H9 (cell line): ENCODE results near the gene ANGPTL5. TPM values are rescaled to one million over a fixed set of nuclear protein-coding genes. Genes with fewer than 3 reads are reported as not detected.

Source experiments
- DNase-seq: peaks from one replicate; pipeline ENCODE4 v3.0.0-alpha.2; 2017
- H2AFZ ChIP-seq: one replicate; pipeline ENCODE4 v1.6.1; 2013; ENCODE audit warnings: mild to moderate bottlenecking, low read length, control low read depth, moderate library complexity
- H2AK5ac ChIP-seq: 2 replicates; pipeline ENCODE4 v1.6.1; 2013; ENCODE audit warnings: low read length, control low read depth, mixed read lengths; ENCODE audit not compliant: insufficient read length
- H2BK120ac ChIP-seq: one replicate; pipeline ENCODE4 v1.6.1; 2013; ENCODE audit warnings: low read depth, mild to moderate bottlenecking, low read length, control low read depth, inconsistent platforms; ENCODE audit not compliant: poor library complexity, severe bottlenecking
- H2BK12ac ChIP-seq: 2 replicates; pipeline ENCODE4 v1.6.1; 2013; ENCODE audit warnings: low read length, control low read depth, mixed read lengths, low read depth; ENCODE audit not compliant: insufficient read length
- H2BK15ac ChIP-seq: 2 replicates; pipeline ENCODE4 v1.6.1; 2013; ENCODE audit warnings: low read depth, low read length, control low read depth
- H2BK20ac ChIP-seq: one replicate; pipeline ENCODE4 v1.6.1; 2013; ENCODE audit warnings: low read depth, mild to moderate bottlenecking, low read length, control low read depth, inconsistent platforms; ENCODE audit not compliant: poor library complexity, severe bottlenecking
- H2BK5ac ChIP-seq: 2 replicates; pipeline ENCODE4 v1.6.1; 2013; ENCODE audit warnings: low read length, control low read depth, mixed read lengths; ENCODE audit not compliant: insufficient read length
- H3K14ac ChIP-seq: 2 replicates; pipeline ENCODE4 v1.6.1; 2013; ENCODE audit warnings: low read length, control low read depth; ENCODE audit not compliant: insufficient read depth
- H3K18ac ChIP-seq: 2 replicates; pipeline ENCODE4 v1.6.1; 2013; ENCODE audit warnings: low read depth, mild to moderate bottlenecking, mixed read lengths, low read length, control low read depth; ENCODE audit not compliant: insufficient read length
- H3K23ac ChIP-seq: 2 replicates; pipeline ENCODE4 v1.6.1; 2013; ENCODE audit warnings: low read length, control low read depth, mixed read lengths, low read depth; ENCODE audit not compliant: insufficient read length
- H3K23me2 ChIP-seq: 2 replicates; pipeline ENCODE4 v1.6.1; 2013; ENCODE audit warnings: low read depth, mild to moderate bottlenecking, mixed read lengths, low read length, control low read depth; ENCODE audit not compliant: insufficient read length, poor library complexity, severe bottlenecking
- H3K27ac ChIP-seq: 2 replicates; pipeline ENCODE4 v1.5.1; 2013; ENCODE audit warnings: low read length, control low read depth, mixed read lengths, low read depth; ENCODE audit not compliant: insufficient read length
- H3K27me3 ChIP-seq: 2 replicates; pipeline ENCODE4 v1.6.1; 2013; ENCODE audit warnings: low read length, control low read depth, inconsistent platforms; ENCODE audit not compliant: insufficient read depth
- H3K4ac ChIP-seq: 2 replicates; pipeline ENCODE4 v1.6.1; 2013; ENCODE audit warnings: low read depth, mild to moderate bottlenecking, control low read depth, inconsistent platforms, low read length, moderate library complexity
- H3K4me1 ChIP-seq: 2 replicates; pipeline ENCODE4 v1.6.1; 2013; ENCODE audit warnings: low read length, control low read depth, inconsistent platforms; ENCODE audit not compliant: insufficient read depth
- H3K4me2 ChIP-seq: 2 replicates; pipeline ENCODE4 v1.6.1; 2013; ENCODE audit warnings: low read length, control low read depth, mixed read lengths; ENCODE audit not compliant: insufficient read length, insufficient read depth
- H3K56ac ChIP-seq: 2 replicates; pipeline ENCODE4 v1.6.1; 2013; ENCODE audit warnings: low read depth, mild to moderate bottlenecking, mixed read lengths, low read length, control low read depth; ENCODE audit not compliant: insufficient read length
- H3K79me1 ChIP-seq: 2 replicates; pipeline ENCODE4 v1.6.1; 2013; ENCODE audit warnings: low read depth, mild to moderate bottlenecking, moderate library complexity, low read length, control low read depth, inconsistent platforms; ENCODE audit not compliant: insufficient read depth, poor library complexity, severe bottlenecking
- H3K79me2 ChIP-seq: 2 replicates; pipeline ENCODE4 v1.6.1; 2013; ENCODE audit warnings: low read length, control low read depth, inconsistent platforms; ENCODE audit not compliant: insufficient read depth
- H3K9ac ChIP-seq: 2 replicates; pipeline ENCODE4 v1.6.1; 2013; ENCODE audit warnings: low read length, control low read depth, mixed read lengths; ENCODE audit not compliant: insufficient read length; ENCODE audit errors: extremely low read depth
- H3K9me3 ChIP-seq: one replicate; pipeline ENCODE4 v1.6.1; 2013; ENCODE audit warnings: low read depth, low read length, inconsistent platforms; ENCODE audit not compliant: control insufficient read depth
- H3T11ph ChIP-seq: one replicate; pipeline ENCODE4 v1.6.1; 2013; ENCODE audit warnings: mild to moderate bottlenecking, low read length, control low read depth, inconsistent platforms
- H4K20me1 ChIP-seq: one replicate; pipeline ENCODE4 v1.6.1; 2013; ENCODE audit not compliant: control insufficient read depth, insufficient read length, insufficient read depth
- H4K5ac ChIP-seq: 2 replicates; pipeline ENCODE4 v1.6.1; 2013; ENCODE audit warnings: low read depth, mild to moderate bottlenecking, mixed read lengths, low read length, control low read depth; ENCODE audit not compliant: insufficient read length
- H4K8ac ChIP-seq: replicated peaks from 2 replicates; pipeline ENCODE4 v1.6.1; 2013; ENCODE audit warnings: low read length, control low read depth, mixed read lengths, low read depth; ENCODE audit not compliant: insufficient read length
- H4K91ac ChIP-seq: 2 replicates; pipeline ENCODE4 v1.6.1; 2013; ENCODE audit warnings: low read depth, mild to moderate bottlenecking, moderate library complexity, mixed read lengths, low read length, control low read depth; ENCODE audit not compliant: insufficient read length
- H3K27ac Mint-ChIP-seq, 3 experiments: 2 replicates in 2 of 3; 3 replicates in 1 of 3; pipeline ENCODE4 v1.8.0; 2020 to 2021; ENCODE audit warnings: mixed read lengths in 3 of 3, mild to moderate bottlenecking in 1 of 3, moderate library complexity in 1 of 3
- H3K27me3 Mint-ChIP-seq: 2 replicates; pipeline ENCODE4 v1.8.0; 2021; ENCODE audit warnings: low read depth, mild to moderate bottlenecking, moderate library complexity, mixed read lengths
- H3K36me3 Mint-ChIP-seq, 3 experiments: 2 replicates in 2 of 3; 3 replicates in 1 of 3; pipeline ENCODE4 v1.8.0; 2020 to 2021; ENCODE audit warnings: low read depth in 3 of 3, mixed read lengths in 3 of 3; ENCODE audit not compliant: insufficient read depth in 1 of 3
- H3K4me1 Mint-ChIP-seq, 2 experiments: 2 replicates each; pipeline ENCODE4 v1.8.0; 2020; ENCODE audit warnings: mixed read lengths in 2 of 2
- H3K4me3 Mint-ChIP-seq, 2 experiments: 2 replicates in 1 of 2; 3 replicates in 1 of 2; pipeline ENCODE4 v1.8.0; 2020 to 2021; ENCODE audit warnings: mild to moderate bottlenecking in 2 of 2, mixed read lengths in 2 of 2, moderate library complexity in 1 of 2
- H3K9me3 Mint-ChIP-seq, 2 experiments: 2 replicates in 1 of 2; 3 replicates in 1 of 2; pipeline ENCODE4 v1.8.0; 2020; ENCODE audit warnings: mild to moderate bottlenecking in 2 of 2, mixed read lengths in 2 of 2, moderate library complexity in 1 of 2
- CTCF ChIP-seq: fragments of 200-600 bp; sonication (generic); conservative IDR thresholded peaks from 3 replicates; pipeline ENCODE4 v1.8.0; 2021; ENCODE audit warnings: antibody characterized with exemption, mild to moderate bottlenecking
- WGBS: extraction: QIAGEN DNeasy Blood & Tissue Kit; methylation state at CpG from one replicate; pipeline ENCODE4 v1.1.7; 2013; ENCODE audit warnings: missing lambda C conversion rate, low lambda C conversion rate, mixed read lengths; ENCODE audit not compliant: insufficient read length; ENCODE audit errors: extremely low coverage; 5-methylcytosine and 5-hydroxymethylcytosine counted together
- total RNA-seq: library from RNA; stranded (reverse); gene quantifications from 2 replicates; pipeline ENCODE4 v1.2.1, GENCODE V29; 2021

The ANGPTL5 gene
- total RNA-seq, 1 experiment from 2014 or later = not detected

- H2BK15ac ChIP-seq = no peak overlapping the region
Measured at GRCh38 chr11:101862391-101863233, 53.7 kb downstream of the ANGPTL5 start.

More at GRCh38 chr11:101862391-101863233, 53.7 kb downstream of the ANGPTL5 start:
- H3K27me3 ChIP-seq = no peaks in the 10 kb centered on the region
- Mint-ChIP-seq H3K4me3 (no peak overlapping the region), H3K27me3 (no peaks in the 10 kb centered on the region), H3K9me3 (peaks cover 10 to 12% of the 10 kb centered on the region in 2 experiments), H3K27ac (peak overlapping the region in 1 of 3 experiments; percentile 1; a peak in 1 of 7 replicates), H3K4me1 (peaks cover 2 to 7% of the 10 kb centered on the region in 2 experiments), H3K36me3 (peaks cover 4 to 11% (median 5%) of the 10 kb centered on the region in 3 experiments; a peak in 5 of 7 replicates)
- no peak overlapping the region for H3K4ac ChIP-seq
- H3T11ph ChIP-seq = no peak overlapping the region
- no peaks in the 10 kb centered on the region for H4K20me1 ChIP-seq
- no peak overlapping the region for H2BK12ac ChIP-seq
- H3K14ac ChIP-seq = no peak overlapping the region
- no peaks in the 10 kb centered on the region for H3K23me2 ChIP-seq
- H3K79me1 ChIP-seq = no peaks in the 10 kb centered on the region
- H2AFZ ChIP-seq = no peak overlapping the region
- H2BK5ac ChIP-seq = no peak overlapping the region
- H3K56ac ChIP-seq = no peak overlapping the region
- peak; percentile 50 for DNase-seq
- no peak overlapping the region for H2BK120ac ChIP-seq
- H3K4me2 ChIP-seq = no peak overlapping the region
- H3K4me1 ChIP-seq = no peaks in the 10 kb centered on the region
- no peak overlapping the region for H4K91ac ChIP-seq
- H3K79me2 ChIP-seq = no peaks in the 10 kb centered on the region
- no peak overlapping the region for H2AK5ac ChIP-seq
- H3K18ac ChIP-seq = no peak overlapping the region
- H3K9me3 ChIP-seq = no peaks in the 10 kb centered on the region
- no peak overlapping the region for H3K23ac ChIP-seq
- TF ChIP-seq CTCF = peak; percentile 73
- no peak overlapping the region for H4K8ac ChIP-seq
- H4K5ac ChIP-seq = no peak overlapping the region
- H3K27ac ChIP-seq = no peak overlapping the region
- WGBS = no CpG with 5 or more reads among the region's 5 CpGs
- H2BK20ac ChIP-seq = no peak overlapping the region
- no peak overlapping the region for H3K9ac ChIP-seq
